ENCODE measurements around the gene SAMM50.

SAMM50 gene

GRCh38 chr22:44005524-44005923 is 50.3 kb downstream of the SAMM50 start:
- H3K9me3 ChIP-seq (ENCODE audit: control insufficient read depth, insufficient read depth, low read length), result no peaks in the 10 kb centered on the region
- H3K27ac ChIP-seq (ENCODE audit: low read depth, low read length), result no peak overlapping the region
- H3K79me2 ChIP-seq (ENCODE audit: control insufficient read depth, low read length), result no peaks in the 10 kb centered on the region
- no peak overlapping the region for H3K4me3 ChIP-seq (ENCODE audit: low read length)
- H3K4me1 ChIP-seq (ENCODE audit: control insufficient read depth, low read length), result peaks cover 11% of the 10 kb centered on the region
- H3K36me3 ChIP-seq (ENCODE audit: control insufficient read depth, low read length), result no peaks in the 10 kb centered on the region
- no peaks in the 10 kb centered on the region for H3F3A ChIP-seq (ENCODE audit: control insufficient read depth, insufficient read depth)
- H3K4me2 ChIP-seq (ENCODE audit: low read length), result no peak overlapping the region
- H3K9me2 ChIP-seq (replicated peaks; ENCODE audit: control insufficient read depth, low read length), result no peaks in the 10 kb centered on the region
- no peaks in the 10 kb centered on the region; the same call in 1 of the 2 replicates for H4K20me1 ChIP-seq (ENCODE audit: control insufficient read depth, insufficient read depth, low read depth, low read length)
- H3K27me3 ChIP-seq (ENCODE audit: control insufficient read depth, low read length), result no peaks in the 10 kb centered on the region
- TF ChIP-seq CTCF (IDR thresholded peaks at IDR 0.05; ENCODE audit: low read depth, low read length, poor library complexity, severe bottlenecking), result no peak
- no peak for TF ChIP-seq EZH2phosphoT487 (IDR thresholded peaks at IDR 0.05; ENCODE audit: borderline replicate concordance, low read length)

GRCh38 chr22:44012162-44012561 is 56.9 kb downstream of the SAMM50 start:
- Histone ChIP-seq H3K4me2 (ENCODE audit: low read length) (no peak overlapping the region), H3K27me3 (ENCODE audit: control insufficient read depth, low read length) (no peaks in the 10 kb centered on the region), H3K79me2 (ENCODE audit: control insufficient read depth, low read length) (no peaks in the 10 kb centered on the region), H3K36me3 (ENCODE audit: control insufficient read depth, low read length) (no peaks in the 10 kb centered on the region), H3K4me1 (ENCODE audit: control insufficient read depth, low read length) (0 out of 2 replicates have a peak, but pooled peaks cover 2% of the 10 kb centered on the region), H3K9me3 (ENCODE audit: control insufficient read depth, insufficient read depth, low read length) (no peaks in the 10 kb centered on the region), H3K4me3 (ENCODE audit: low read length) (no peak overlapping the region), H3K27ac (ENCODE audit: low read depth, low read length) (no peak overlapping the region), H4K20me1 (ENCODE audit: control insufficient read depth, insufficient read depth, low read depth, low read length) (no peaks in the 10 kb centered on the region), H3K9me2 (replicated peaks; ENCODE audit: control insufficient read depth, low read length) (no peaks in the 10 kb centered on the region), H3F3A (ENCODE audit: control insufficient read depth, insufficient read depth) (no peaks in the 10 kb centered on the region)
- no peak for TF ChIP-seq EZH2phosphoT487 (IDR thresholded peaks at IDR 0.05; ENCODE audit: borderline replicate concordance, low read length)
- no peak for TF ChIP-seq CTCF (IDR thresholded peaks at IDR 0.05; ENCODE audit: low read depth, low read length, poor library complexity, severe bottlenecking)

- H3K36me3 ChIP-seq (ENCODE audit: control insufficient read depth, low read length), result no peaks in the 10 kb centered on the region
- H3K27me3 ChIP-seq (ENCODE audit: control insufficient read depth, low read length), result no peaks in the 10 kb centered on the region
- TF ChIP-seq CTCF (IDR thresholded peaks at IDR 0.05; ENCODE audit: low read depth, low read length, poor library complexity, severe bottlenecking), result no peak
- TF ChIP-seq EZH2phosphoT487 (IDR thresholded peaks at IDR 0.05; ENCODE audit: borderline replicate concordance, low read length), result no peak
- H3K27ac ChIP-seq (ENCODE audit: low read depth, low read length), result no peak overlapping the region
- H3K9me3 ChIP-seq (ENCODE audit: control insufficient read depth, insufficient read depth, low read length), result no peaks in the 10 kb centered on the region
- 0 out of 2 replicates have a peak, but pooled peaks cover 2% of the 10 kb centered on the region for H3K4me1 ChIP-seq (ENCODE audit: control insufficient read depth, low read length)
- no peaks in the 10 kb centered on the region for H3K9me2 ChIP-seq (replicated peaks; ENCODE audit: control insufficient read depth, low read length)
- no peak overlapping the region for H3K4me2 ChIP-seq (ENCODE audit: low read length)
- no peak overlapping the region for H3K4me3 ChIP-seq (ENCODE audit: low read length)
- H4K20me1 ChIP-seq (ENCODE audit: control insufficient read depth, insufficient read depth, low read depth, low read length), result no peaks in the 10 kb centered on the region
- H3K79me2 ChIP-seq (ENCODE audit: control insufficient read depth, low read length), result no peaks in the 10 kb centered on the region
- H3F3A ChIP-seq (ENCODE audit: control insufficient read depth, insufficient read depth), result no peaks in the 10 kb centered on the region
Measured at GRCh38 chr22:44012591-44012990, 57.3 kb downstream of the SAMM50 start.
